Activated T-cell treated with anti-CD3 and anti-CD28 coated beads, Interleukin-2, amount 50 U/mL, for 4 hours (primary cell): Measurements from ENCODE around the gene CSKMT. TPM values are rescaled to one million over a fixed set of nuclear protein-coding genes. Genes with fewer than 3 reads are reported as not detected.
"Not testable (repeated sequence)": the region's sequence is repeated elsewhere in the genome, so short reads cannot be mapped to it uniquely, and the experiment has no call there.

ENCODE experiments used
- ATAC-seq, 2 donors: fragments of 200-7000 bp; cut with Tn5 transposase; one replicate each; pipeline ENCODE4 v1.10.0; 2021
- DNase-seq: peaks from one replicate; pipeline ENCODE4 v3.0.0-alpha.2; 2020
- H3K27me3 Mint-ChIP-seq: one replicate; pipeline ENCODE4 v1.8.0; 2021; ENCODE audit warnings: low read depth, mixed read lengths
- H3K36me3 Mint-ChIP-seq: one replicate; pipeline ENCODE4 v1.8.0; 2022; ENCODE audit warnings: mixed read lengths; ENCODE audit not compliant: insufficient read depth
- H3K4me1 Mint-ChIP-seq: one replicate; pipeline ENCODE4 v1.8.0; 2021; ENCODE audit warnings: low read depth, mixed read lengths
- H3K4me3 Mint-ChIP-seq: one replicate; pipeline ENCODE4 v1.8.0; 2021; ENCODE audit warnings: mild to moderate bottlenecking, moderate library complexity, mixed read lengths
- H3K9me3 Mint-ChIP-seq: one replicate; pipeline ENCODE4 v1.8.0; 2021; ENCODE audit warnings: mixed read lengths
- total RNA-seq, 3 donors: library from RNA; stranded (reverse); gene quantifications; one replicate each; pipeline ENCODE4 v1.2.1, GENCODE V29; 2021

Gene CSKMT, protein sequence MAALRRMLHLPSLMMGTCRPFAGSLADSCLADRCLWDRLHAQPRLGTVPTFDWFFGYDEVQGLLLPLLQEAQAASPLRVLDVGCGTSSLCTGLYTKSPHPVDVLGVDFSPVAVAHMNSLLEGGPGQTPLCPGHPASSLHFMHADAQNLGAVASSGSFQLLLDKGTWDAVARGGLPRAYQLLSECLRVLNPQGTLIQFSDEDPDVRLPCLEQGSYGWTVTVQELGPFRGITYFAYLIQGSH
- 10 to 100 TPM; 54.6 to 73.1 (median 73.0) TPM for total RNA-seq

GRCh38 chr11:62665075-62665598, at the start of gene CSKMT, which contains the start of gene C11orf98:
TSS of gene CSKMT (plus strand) at chr11:62665312. CDS start at chr11:62665880, 568 bp downstream.
TSS of gene C11orf98 (minus strand) at chr11:62665210. CDS start at chr11:62665169, 41 bp downstream.
- Mint-ChIP-seq H3K4me3 (peak within 1 kb of the TSS; percentile 98), H3K36me3 (peaks cover 26% of the 10 kb centered on the region), H3K4me1 (peaks cover 26% of the 10 kb centered on the region), H3K27me3 (no peaks in the 10 kb centered on the region), H3K9me3 (no peaks in the 10 kb centered on the region)
- ATAC-seq (peak; percentile 89 to 91), DNase-seq (peak; percentile 96)

- Mint-ChIP-seq H3K9me3 (no peaks in the 10 kb centered on the region), H3K27me3 (no peaks in the 10 kb centered on the region), H3K4me1 (peaks cover 41% of the 10 kb centered on the region), H3K36me3 (peaks cover 13% of the 10 kb centered on the region), H3K4me3 (no peak overlapping the region)
- ATAC-seq (no peak), DNase-seq (no peak)
These were observed 49.6 kb upstream of the CSKMT start for GRCh38 chr11:62615521-62615920.

DNA sequence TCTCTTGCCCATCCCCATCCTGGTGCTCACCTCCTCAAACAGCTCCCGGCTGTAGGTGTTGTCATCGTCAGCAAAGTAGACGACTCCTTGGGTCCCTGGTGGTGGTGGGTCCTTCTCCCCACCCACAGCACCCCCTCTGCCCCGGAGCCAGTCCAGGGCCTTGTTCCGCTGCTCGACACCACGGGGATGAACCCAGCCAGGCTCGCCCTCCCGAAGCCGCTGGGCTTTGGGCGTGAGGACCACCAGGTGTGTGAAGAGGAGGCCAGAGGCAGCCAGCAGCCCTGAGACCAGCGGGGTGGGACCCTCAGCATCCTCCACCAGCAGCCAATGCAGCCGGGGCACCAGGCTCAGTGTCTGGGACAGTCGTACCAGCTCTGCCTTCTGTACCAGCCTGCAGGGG, 48.2 kb upstream of the CSKMT start:
- Mint-ChIP-seq H3K4me1 (peaks cover 38% of the 10 kb centered on the region), H3K36me3 (peaks cover 18% of the 10 kb centered on the region)
- H3K9me3 Mint-ChIP-seq, H3K4me3 Mint-ChIP-seq, DNase-seq, ATAC-seq, H3K27me3 Mint-ChIP-seq: not testable (repeated sequence)

- Mint-ChIP-seq H3K9me3 (no peaks in the 10 kb centered on the region), H3K27me3 (no peaks in the 10 kb centered on the region), H3K4me1 (peaks cover 25% of the 10 kb centered on the region), H3K4me3 (peak overlapping the region; percentile 96), H3K36me3 (peaks cover 23% of the 10 kb centered on the region)
- ATAC-seq (no peak), DNase-seq (no peak)
These were observed 44.0 kb upstream of the CSKMT start for GRCh38 chr11:62621027-62621566.

- peak; percentile 98 for DNase-seq
- no peaks in the 10 kb centered on the region for H3K9me3 Mint-ChIP-seq
- peak within 1 kb of the TSS; percentile 96 for H3K4me3 Mint-ChIP-seq
- peaks cover 28% of the 10 kb centered on the region for H3K36me3 Mint-ChIP-seq
- ATAC-seq = peak; percentile 87 to 92
- peaks cover 25% of the 10 kb centered on the region for H3K4me1 Mint-ChIP-seq
- H3K27me3 Mint-ChIP-seq = no peaks in the 10 kb centered on the region
These were observed 43.3 kb upstream of the CSKMT start, which contains the start of gene B3GAT3 for GRCh38 chr11:62621567-62622470. TSS of gene B3GAT3 (minus strand) at chr11:62621986. CDS start at chr11:62621947, 39 bp downstream.

DNA sequence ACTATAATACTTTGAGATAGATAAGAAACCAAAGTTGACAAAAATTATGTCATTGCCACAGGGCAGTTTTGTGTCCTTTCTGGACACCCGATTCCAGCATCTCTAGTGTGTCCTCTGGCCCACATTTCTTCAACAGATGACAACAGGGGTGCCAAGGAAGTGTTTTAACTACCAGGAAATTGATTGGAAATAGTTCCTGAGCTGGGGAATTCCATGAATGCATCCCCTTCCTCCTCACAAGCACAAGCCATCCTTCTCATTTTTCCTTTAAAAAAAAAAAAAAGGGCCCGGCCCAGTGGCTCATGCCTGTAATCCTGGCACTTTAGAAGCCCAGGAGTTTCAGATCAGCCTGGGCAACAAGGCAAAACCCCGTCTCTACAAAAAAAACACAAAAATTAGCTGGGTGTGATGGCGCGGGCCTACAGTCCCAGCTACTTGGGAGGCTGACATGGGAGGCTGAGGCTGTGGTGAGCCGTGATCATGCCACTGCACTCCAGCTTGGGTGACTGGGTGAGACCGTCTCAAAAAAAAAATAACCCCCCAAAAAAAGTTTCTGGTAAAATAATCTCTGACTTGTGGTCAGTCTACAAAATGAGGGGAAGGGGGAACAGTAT, 42.5 kb upstream of the CSKMT start:
- H3K36me3 Mint-ChIP-seq = peaks cover 31% of the 10 kb centered on the region
- no peaks in the 10 kb centered on the region for H3K27me3 Mint-ChIP-seq
- H3K4me1 Mint-ChIP-seq = peaks cover 25% of the 10 kb centered on the region
- no peak for DNase-seq
- peak overlapping the region; percentile 96 for H3K4me3 Mint-ChIP-seq
- ATAC-seq = no peak
- no peaks in the 10 kb centered on the region for H3K9me3 Mint-ChIP-seq

DNA sequence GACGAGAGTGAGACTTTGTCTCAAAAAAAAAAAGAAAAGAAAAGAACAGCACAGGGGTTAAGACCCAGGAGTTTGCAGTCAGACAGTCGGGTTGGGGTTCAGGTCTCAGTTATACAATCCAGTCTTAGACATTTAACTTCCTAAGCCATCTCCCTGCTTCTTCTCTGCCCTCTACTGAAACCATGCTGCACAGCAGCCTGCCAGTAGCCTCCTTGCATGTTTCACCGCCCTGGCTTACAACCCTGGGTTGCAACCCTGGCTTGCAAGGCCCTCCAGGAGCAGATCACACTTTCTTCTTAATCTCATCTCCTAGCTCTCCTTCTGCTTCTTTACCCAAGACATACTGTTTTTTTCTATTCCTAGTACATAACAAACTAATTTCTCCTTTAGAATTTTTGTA, 37.4 kb upstream of the CSKMT start:
- H3K4me1 Mint-ChIP-seq = no peaks in the 10 kb centered on the region
- H3K9me3 Mint-ChIP-seq = no peaks in the 10 kb centered on the region
- ATAC-seq = no peak
- H3K36me3 Mint-ChIP-seq = peaks cover 50% of the 10 kb centered on the region
- H3K4me3 Mint-ChIP-seq = no peak overlapping the region
- no peaks in the 10 kb centered on the region for H3K27me3 Mint-ChIP-seq
- DNase-seq = no peak

GRCh38 chr11:62632492-62632891, 32.6 kb upstream of the CSKMT start:
- Mint-ChIP-seq H3K36me3 (peaks cover 56% of the 10 kb centered on the region), H3K4me1 (peaks cover 13% of the 10 kb centered on the region), H3K4me3 (no peak overlapping the region), H3K9me3 (no peaks in the 10 kb centered on the region), H3K27me3 (no peaks in the 10 kb centered on the region)
- no peak for ATAC-seq
- DNase-seq = no peak

DNA sequence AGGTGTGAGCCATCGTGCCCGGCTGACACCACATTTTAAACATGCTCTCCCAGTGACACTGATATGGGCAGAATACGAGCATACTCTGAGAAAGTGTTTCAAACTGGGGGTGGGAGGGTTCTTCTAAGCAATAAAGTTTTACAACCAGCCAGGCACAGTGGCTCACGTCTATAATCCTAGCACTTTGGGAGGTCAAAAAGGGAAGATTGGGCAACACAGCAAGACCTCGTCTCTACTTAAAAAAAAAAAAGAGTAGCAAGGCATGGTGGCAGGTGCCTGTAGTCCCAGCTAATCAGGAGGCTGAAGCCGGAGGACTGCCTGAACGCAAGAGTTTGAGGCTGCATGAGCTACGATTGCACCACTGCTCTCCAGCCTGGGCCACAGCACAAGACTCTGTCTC, 20.9 kb upstream of the CSKMT start:
- peaks cover 9% of the 10 kb centered on the region for H3K36me3 Mint-ChIP-seq
- no peaks in the 10 kb centered on the region for H3K9me3 Mint-ChIP-seq
- DNase-seq (no peak), ATAC-seq (no peak)
- H3K4me3 Mint-ChIP-seq = peak overlapping the region; percentile 37
- no peaks in the 10 kb centered on the region for H3K27me3 Mint-ChIP-seq
- peaks cover 40% of the 10 kb centered on the region for H3K4me1 Mint-ChIP-seq

DNA sequence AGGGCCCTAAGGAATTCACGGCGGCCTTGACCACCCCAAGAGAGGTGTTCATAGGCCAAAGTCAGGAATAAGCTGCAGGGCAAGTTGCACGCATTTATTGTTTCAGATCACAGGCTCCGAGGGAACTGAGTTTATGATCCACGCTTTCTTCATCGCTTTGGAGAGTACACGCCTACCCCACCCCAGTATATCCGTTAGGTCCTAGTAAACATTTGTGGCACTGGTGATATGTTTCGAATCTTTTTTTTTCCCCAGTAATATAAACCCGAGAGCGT, 19.5 kb upstream of the CSKMT start:
- H3K27me3 Mint-ChIP-seq = no peaks in the 10 kb centered on the region
- peak in 1 of 2 donors; percentile 0 for ATAC-seq
- no peak for DNase-seq
- H3K9me3 Mint-ChIP-seq = no peaks in the 10 kb centered on the region
- peaks cover 4% of the 10 kb centered on the region for H3K36me3 Mint-ChIP-seq
- peaks cover 31% of the 10 kb centered on the region for H3K4me1 Mint-ChIP-seq
- peak overlapping the region; percentile 98 for H3K4me3 Mint-ChIP-seq

DNA sequence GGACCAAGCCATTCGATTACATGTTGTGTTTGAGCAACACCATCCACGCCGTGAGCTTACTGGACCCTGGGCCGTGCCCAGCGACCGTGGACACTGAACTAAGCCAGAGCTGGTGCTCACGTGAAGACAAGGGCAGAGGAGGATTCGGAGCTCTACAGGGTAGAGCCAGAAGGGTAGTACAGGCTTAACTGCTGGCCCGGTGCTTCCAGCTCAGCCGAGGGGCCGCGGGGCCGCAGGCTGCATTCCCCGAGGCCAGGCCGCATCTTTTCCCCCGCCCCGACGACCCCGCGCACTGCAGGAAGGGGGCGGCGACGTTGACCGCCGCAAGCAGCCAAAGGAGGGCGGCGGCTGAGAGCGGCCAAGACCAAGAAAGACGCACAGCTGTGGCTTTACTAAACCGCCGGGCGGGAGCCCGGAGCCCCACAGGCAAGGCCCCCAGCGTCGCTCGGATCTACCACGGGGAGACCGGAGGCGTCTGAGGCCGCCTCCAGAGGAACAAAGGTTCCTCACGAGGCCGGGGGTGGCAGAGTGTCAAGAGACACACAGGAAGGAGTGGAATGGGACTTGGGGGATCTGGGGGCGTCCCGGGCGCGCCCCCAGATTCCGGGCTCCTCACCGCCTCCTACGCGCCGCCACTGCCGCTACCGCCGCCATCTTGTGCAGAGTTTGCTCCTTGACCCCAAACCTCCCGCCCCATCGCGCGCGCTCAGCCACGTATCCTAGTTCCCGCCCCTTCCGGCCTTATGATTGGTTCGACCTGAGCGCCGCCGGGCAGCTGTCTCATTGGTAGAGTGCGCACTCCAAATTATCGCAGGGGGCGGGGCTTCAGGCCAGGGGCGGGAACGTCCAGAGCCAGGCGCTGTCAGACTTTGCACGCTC, 18.9 kb upstream of the CSKMT start, which contains the start of gene GANAB:
TSS of gene GANAB (minus strand) at position 668 of the 879 bp plus-strand sequence. CDS start at position 654, 14 bp downstream.
- Mint-ChIP-seq H3K27me3 (no peaks in the 10 kb centered on the region), H3K4me1 (peaks cover 27% of the 10 kb centered on the region), H3K4me3 (peak within 1 kb of the TSS; percentile 98), H3K9me3 (no peaks in the 10 kb centered on the region), H3K36me3 (peaks cover 2% of the 10 kb centered on the region)
- peak; percentile 98 for ATAC-seq
- peak; percentile 99 for DNase-seq

GRCh38 chr11:62646825-62647608, 18.1 kb upstream of the CSKMT start:
- H3K9me3 Mint-ChIP-seq = no peaks in the 10 kb centered on the region
- no peak for DNase-seq
- no peaks in the 10 kb centered on the region for H3K27me3 Mint-ChIP-seq
- ATAC-seq = no peak
- peaks cover 2% of the 10 kb centered on the region for H3K36me3 Mint-ChIP-seq
- H3K4me3 Mint-ChIP-seq = peak overlapping the region; percentile 98
- H3K4me1 Mint-ChIP-seq = peaks cover 27% of the 10 kb centered on the region

- peaks cover 2% of the 10 kb centered on the region for H3K36me3 Mint-ChIP-seq
- no peak overlapping the region for H3K4me3 Mint-ChIP-seq
- no peak for ATAC-seq
- peaks cover 30% of the 10 kb centered on the region for H3K4me1 Mint-ChIP-seq
- H3K27me3 Mint-ChIP-seq = no peaks in the 10 kb centered on the region
- no peaks in the 10 kb centered on the region for H3K9me3 Mint-ChIP-seq
- no peak for DNase-seq
These were observed 17.5 kb upstream of the CSKMT start for GRCh38 chr11:62647609-62648005.
